SK-N-MC (cell line): ENCODE data around the gene SAMSN1.

Experiments used
- EZH2 ChIP-seq: fragments of 200-600 bp; sonication (generic); IDR thresholded peaks from one replicate; pipeline ENCODE4 v1.6.1; 2017; ENCODE audit warnings: antibody characterized with exemption
- FOXP2 ChIP-seq: optimal IDR thresholded peaks from 2 replicates; pipeline ENCODE3; 2011; ENCODE audit warnings: mild to moderate bottlenecking, moderate library complexity; ENCODE audit not compliant: insufficient read depth; ENCODE audit errors: extremely low read length, control extremely low read depth
- POLR2AphosphoS5 ChIP-seq: IDR thresholded peaks from 2 replicates; pipeline ENCODE4 v1.6.1; 2012; ENCODE audit warnings: mild to moderate bottlenecking, low read depth, low read length, borderline replicate concordance

DNA sequence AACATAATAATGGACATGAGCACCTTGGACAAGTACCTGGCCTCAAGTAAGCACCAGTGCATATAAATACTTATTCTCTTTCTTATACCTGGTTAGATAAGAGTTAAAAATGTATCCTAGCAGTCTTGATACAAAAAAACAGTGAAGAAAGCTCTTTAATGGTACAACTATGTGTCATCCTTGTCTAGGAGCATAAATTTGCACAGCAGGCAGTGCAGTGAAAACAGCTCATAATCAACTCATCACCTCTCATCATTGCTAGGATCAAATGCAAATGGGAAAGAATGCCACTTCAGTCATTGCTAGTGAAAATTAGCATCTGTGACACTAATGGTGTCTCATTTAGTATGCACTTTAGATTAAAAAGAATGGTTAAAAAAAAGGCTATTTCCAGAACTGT lies 7.6 kb downstream of the SAMSN1 start:
- TF ChIP-seq EZH2 (no peak), POLR2AphosphoS5 (no peak), FOXP2 (no peak)
